ENCODE data around the gene ELFN1.

ELFN1 gene

GRCh38 chr7:1666823-1667565 lies 3.1 kb upstream of the ELFN1 start:
- no peaks in the 10 kb centered on the region for H3K9me3 ChIP-seq
- peak overlapping the region; percentile 61 for H3K9ac ChIP-seq
- no peak overlapping the region; the same call in 1 of the 2 replicates for H3K27ac ChIP-seq
- TF ChIP-seq Cebpa-rat (IDR thresholded peaks at IDR 0.05) = no peak
- H3K4me1 ChIP-seq = peaks cover 63% of the 10 kb centered on the region
- H3K36me3 ChIP-seq = no peaks in the 10 kb centered on the region
- peaks cover 54% of the 10 kb centered on the region for H4K20me1 ChIP-seq
- peak overlapping the region; percentile 99 for H3K4me2 ChIP-seq
- peaks cover 73% of the 10 kb centered on the region for H3K27me3 ChIP-seq
- peak overlapping the region; percentile 74 for H3K4me3 ChIP-seq

GRCh38 chr7:1667566-1668395 lies 2.3 kb upstream of the ELFN1 start:
- Histone ChIP-seq H3K36me3 (no peaks in the 10 kb centered on the region), H3K4me1 (peaks cover 55% of the 10 kb centered on the region), H3K9ac (peak overlapping the region; percentile 61; the same call in 1 of the 2 replicates), H3K27me3 (peaks cover 80% of the 10 kb centered on the region), H4K20me1 (peaks cover 60% of the 10 kb centered on the region), H3K27ac (no peak overlapping the region), H3K4me3 (peak overlapping the region; percentile 74), H3K9me3 (no peaks in the 10 kb centered on the region), H3K4me2 (peak overlapping the region; percentile 99)
- no peak for TF ChIP-seq Cebpa-rat (IDR thresholded peaks at IDR 0.05)

- H3K27me3 ChIP-seq = peaks cover 83% of the 10 kb centered on the region
- 0 out of 2 replicates have a peak overlapping the region, but pooled peaks have one; percentile 8 for H3K9ac ChIP-seq
- peak overlapping the region; percentile 99 for H3K4me2 ChIP-seq
- H3K27ac ChIP-seq = no peak overlapping the region
- no peak for TF ChIP-seq Cebpa-rat (IDR thresholded peaks at IDR 0.05)
- peaks cover 60% of the 10 kb centered on the region for H4K20me1 ChIP-seq
- H3K9me3 ChIP-seq = no peaks in the 10 kb centered on the region
- no peaks in the 10 kb centered on the region for H3K36me3 ChIP-seq
- peaks cover 48% of the 10 kb centered on the region for H3K4me1 ChIP-seq
- H3K4me3 ChIP-seq = peak overlapping the region; percentile 74
Observed at GRCh38 chr7:1668396-1669063, 1.5 kb upstream of the ELFN1 start.

DNA sequence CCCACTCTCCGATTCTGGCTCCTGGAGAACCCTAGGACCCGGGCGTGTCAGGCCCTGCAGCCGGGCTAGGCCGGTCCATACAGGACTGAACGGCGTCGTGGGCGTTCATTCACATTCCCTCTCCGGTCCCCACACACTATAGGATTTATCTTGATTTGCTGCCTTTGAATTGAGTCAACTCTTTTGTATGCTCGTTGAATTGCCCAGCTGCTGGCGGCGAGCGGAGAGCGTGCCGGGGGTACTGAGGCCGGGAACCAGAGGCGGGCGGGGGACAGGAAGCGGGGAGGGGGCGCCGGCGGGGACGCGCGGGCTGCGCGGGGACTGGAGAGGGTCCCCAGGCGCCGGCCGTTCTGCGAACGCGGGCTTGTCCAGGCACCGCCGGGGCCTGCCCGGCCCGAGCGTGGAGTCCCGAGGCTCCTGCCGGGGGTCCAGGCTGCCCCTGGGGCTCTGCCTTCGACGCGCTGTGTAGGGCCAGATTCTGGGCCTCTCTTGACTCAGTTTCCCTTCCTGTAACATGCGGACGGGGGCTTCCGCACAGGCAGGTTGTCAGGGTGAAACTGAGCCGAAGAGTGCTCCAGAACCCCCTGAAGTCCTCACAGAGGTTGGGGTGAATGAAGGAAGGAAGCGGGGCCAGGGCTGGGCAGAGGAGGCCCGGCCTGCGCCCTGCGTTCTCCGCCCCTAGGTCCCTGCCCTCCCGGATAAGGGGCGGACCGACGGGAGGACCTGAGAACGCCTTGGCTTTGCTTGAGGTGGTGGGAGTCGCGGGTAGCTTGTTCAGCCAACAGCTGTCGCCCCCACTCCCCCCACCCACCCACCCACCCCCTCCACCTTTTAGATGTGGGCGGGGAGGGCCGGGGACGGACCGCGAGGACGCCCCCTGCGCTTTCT lies 769 bp upstream of the ELFN1 start:
- H3K4me1 ChIP-seq = peaks cover 40% of the 10 kb centered on the region
- no peaks in the 10 kb centered on the region for H3K9me3 ChIP-seq
- no peaks in the 10 kb centered on the region for H3K36me3 ChIP-seq
- H3K9ac ChIP-seq = no peak overlapping the region; the same call in 1 of the 2 replicates
- H4K20me1 ChIP-seq = peaks cover 67% of the 10 kb centered on the region
- H3K27me3 ChIP-seq = peaks cover 84% of the 10 kb centered on the region
- H3K27ac ChIP-seq = no peak overlapping the region
- TF ChIP-seq Cebpa-rat (IDR thresholded peaks at IDR 0.05) = no peak
- H3K4me2 ChIP-seq = peak overlapping the region; percentile 99
- peak overlapping the region; percentile 74 for H3K4me3 ChIP-seq

- Histone ChIP-seq H3K4me2 (peak overlapping the region; percentile 99), H3K36me3 (no peaks in the 10 kb centered on the region), H3K9me3 (no peaks in the 10 kb centered on the region), H3K4me1 (peaks cover 46% of the 10 kb centered on the region), H3K27ac (no peak overlapping the region), H3K27me3 (peaks cover 88% of the 10 kb centered on the region), H3K9ac (no peak overlapping the region), H3K4me3 (peak overlapping the region; percentile 67), H4K20me1 (peaks cover 84% of the 10 kb centered on the region)
- TF ChIP-seq Cebpa-rat (IDR thresholded peaks at IDR 0.05) = no peak
Observed at GRCh38 chr7:1670894-1671593, 967 bp downstream of the ELFN1 start.

DNA sequence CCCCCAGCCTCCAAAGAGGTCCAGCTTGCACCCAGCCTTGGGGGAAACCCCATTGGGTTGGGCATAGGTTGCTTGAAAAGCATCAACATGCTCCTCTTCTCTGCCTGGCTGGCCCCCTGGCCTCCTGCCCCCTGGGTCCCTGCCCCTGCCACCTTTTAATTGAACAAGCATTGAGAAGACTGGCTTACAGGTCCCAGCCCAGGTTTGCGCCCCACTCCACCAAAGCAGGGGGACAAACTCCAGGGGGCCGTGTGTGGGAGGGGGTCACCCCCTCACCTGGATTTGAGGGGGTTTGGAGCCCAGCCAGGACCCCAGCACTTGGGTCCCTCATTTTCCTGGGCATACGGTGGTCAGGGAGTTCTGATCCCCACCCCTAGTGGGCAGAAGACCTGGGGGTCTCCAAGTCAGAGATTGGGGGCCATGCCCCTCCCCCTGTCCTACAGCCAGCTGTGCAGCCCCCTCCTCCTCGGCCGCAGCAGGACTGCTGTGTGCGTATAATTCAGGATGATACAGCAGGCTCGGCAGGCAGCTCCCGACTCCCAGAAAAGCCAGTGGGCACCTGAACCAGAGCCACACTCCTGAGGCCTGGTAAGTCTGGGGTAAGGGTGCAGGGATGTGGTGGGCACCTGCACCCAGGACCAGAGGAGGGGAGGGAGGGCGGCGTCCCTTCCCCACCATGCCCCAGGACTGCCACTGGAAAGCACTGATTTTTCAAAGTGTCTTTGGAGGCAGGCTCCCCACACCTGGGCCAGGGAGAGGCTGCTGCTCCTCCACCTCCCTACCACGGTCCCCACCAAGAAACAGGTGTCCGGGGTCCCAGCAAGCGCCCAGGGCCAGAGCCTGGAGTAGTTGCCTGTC lies 1.7 kb downstream of the ELFN1 start:
- Histone ChIP-seq H3K4me2 (no peak overlapping the region), H3K4me1 (peaks cover 46% of the 10 kb centered on the region), H3K27me3 (peaks cover 88% of the 10 kb centered on the region), H3K9ac (no peak overlapping the region), H4K20me1 (peaks cover 85% of the 10 kb centered on the region), H3K9me3 (no peaks in the 10 kb centered on the region), H3K27ac (no peak overlapping the region), H3K36me3 (no peaks in the 10 kb centered on the region), H3K4me3 (no peak overlapping the region)
- no peak for TF ChIP-seq Cebpa-rat (IDR thresholded peaks at IDR 0.05)

DNA sequence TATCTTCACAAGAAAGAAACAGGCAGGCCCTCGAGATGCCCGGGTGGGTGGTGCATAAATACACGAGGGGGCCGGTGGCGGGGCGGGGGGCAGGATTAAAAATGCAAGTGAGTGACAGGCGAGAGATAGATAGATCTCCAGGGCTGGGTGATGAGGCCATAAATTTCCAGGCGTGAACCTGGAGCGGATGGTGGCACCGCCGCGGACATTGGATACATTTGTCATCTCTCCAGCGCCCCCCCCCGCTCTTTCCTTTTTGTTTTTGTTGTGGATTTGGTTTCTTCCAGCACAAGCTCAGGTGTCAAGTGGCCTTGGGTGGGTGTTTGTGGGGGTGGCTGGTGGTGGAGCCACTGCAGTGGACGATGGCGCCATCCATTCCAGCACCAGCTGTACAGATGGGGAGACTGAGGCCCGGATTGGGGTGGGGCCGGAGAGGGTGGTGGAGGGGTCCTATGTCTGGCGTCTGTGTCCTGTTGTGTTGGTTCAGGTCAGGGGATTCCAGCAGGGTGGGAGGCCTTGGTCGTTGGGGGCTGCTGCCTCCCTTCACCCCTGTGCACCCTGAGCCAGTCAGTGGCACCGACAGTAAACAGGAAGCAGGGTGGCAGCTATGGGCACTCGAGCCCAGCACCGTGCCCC lies 2.9 kb downstream of the ELFN1 start:
- H3K4me2 ChIP-seq = no peak overlapping the region
- H3K27me3 ChIP-seq = peaks cover 83% of the 10 kb centered on the region
- no peak overlapping the region for H3K4me3 ChIP-seq
- no peak overlapping the region for H3K27ac ChIP-seq
- H3K9ac ChIP-seq = no peak overlapping the region
- TF ChIP-seq Cebpa-rat (IDR thresholded peaks at IDR 0.05) = no peak
- H3K4me1 ChIP-seq = peaks cover 50% of the 10 kb centered on the region
- peaks cover 85% of the 10 kb centered on the region for H4K20me1 ChIP-seq
- H3K36me3 ChIP-seq = no peaks in the 10 kb centered on the region
- H3K9me3 ChIP-seq = no peaks in the 10 kb centered on the region

Measured in BLaER1 (cell line).